NCI-H1105 treated with DMSO at 0.1 percent for 48 hours (cell line): ENCODE measurements around the gene CAVIN4.

ENCODE experiments used
- DNase-seq: peaks from one replicate; lab custom pipeline; 2025; lab: John Stamatoyannopoulos, UW

Gene CAVIN4

GRCh38 chr9:100577776-100578448 lies at the start of gene CAVIN4:
CAVIN4 (plus strand) TSS chr9:100578079; CDS start chr9:100578144, 65 bp downstream.
- DNase-seq: no peak

GRCh38 chr9:100534401-100534800 lies 43.5 kb upstream of the CAVIN4 start:
- no peak for DNase-seq

GRCh38 chr9:100540327-100540726 lies 37.6 kb upstream of the CAVIN4 start:
- no peak for DNase-seq

GRCh38 chr9:100549048-100549447 lies 28.8 kb upstream of the CAVIN4 start:
- DNase-seq: no peak

- peak; percentile 4 for DNase-seq
Measured at GRCh38 chr9:100554935-100555401, 22.9 kb upstream of the CAVIN4 start.

GRCh38 chr9:100555471-100555870 lies 22.4 kb upstream of the CAVIN4 start:
- no peak for DNase-seq

- DNase-seq: no peak
Measured at GRCh38 chr9:100557053-100557452, 20.8 kb upstream of the CAVIN4 start.

GRCh38 chr9:100561256-100561655 lies 16.6 kb upstream of the CAVIN4 start:
- no peak for DNase-seq

- no peak for DNase-seq
Measured at GRCh38 chr9:100567856-100568255, 10.0 kb upstream of the CAVIN4 start.

- no peak for DNase-seq
Measured at GRCh38 chr9:100573655-100574260, 4.1 kb upstream of the CAVIN4 start.

GRCh38 chr9:100575006-100575405 lies 2.9 kb upstream of the CAVIN4 start:
- no peak for DNase-seq

- no peak for DNase-seq
Measured at GRCh38 chr9:100575765-100576386, 2.0 kb upstream of the CAVIN4 start.

GRCh38 chr9:100578610-100579009 lies 731 bp downstream of the CAVIN4 start:
- DNase-seq: no peak

- no peak for DNase-seq
Measured at GRCh38 chr9:100579665-100580064, 1.8 kb downstream of the CAVIN4 start.

- DNase-seq: no peak
Measured at GRCh38 chr9:100580257-100580656, 2.4 kb downstream of the CAVIN4 start.

GRCh38 chr9:100581081-100581480 lies 3.2 kb downstream of the CAVIN4 start:
- DNase-seq: no peak

- peak; percentile 58 for DNase-seq
Measured at GRCh38 chr9:100581661-100582060, 3.8 kb downstream of the CAVIN4 start.

- no peak for DNase-seq
Measured at GRCh38 chr9:100583014-100583802, 5.3 kb downstream of the CAVIN4 start.

- no peak for DNase-seq
Measured at GRCh38 chr9:100584951-100585350, 7.1 kb downstream of the CAVIN4 start.

- no peak for DNase-seq
Measured at GRCh38 chr9:100586093-100586492, 8.2 kb downstream of the CAVIN4 start.

GRCh38 chr9:100587375-100587774 lies 9.5 kb downstream of the CAVIN4 start:
- DNase-seq: no peak

- DNase-seq: no peak
Measured at GRCh38 chr9:100589582-100589981, 11.7 kb downstream of the CAVIN4 start.
